KMS-11 (cell line): ENCODE results near the gene NEK1.

ENCODE experiments used
- H2AFZ ChIP-seq: fragments of 200-600 bp; sonication (generic); 2 replicates; pipeline ENCODE4 v1.6.1; 2016; ENCODE audit warnings: antibody characterized with exemption, mixed run types, low read depth
- H3K27ac ChIP-seq: fragments of 200-600 bp; sonication (generic); 2 replicates; pipeline ENCODE4 v1.6.1; 2016; ENCODE audit warnings: mild to moderate bottlenecking, mixed run types
- H3K27me3 ChIP-seq: fragments of 200-600 bp; sonication (generic); 2 replicates; pipeline ENCODE4 v1.6.1; 2017; ENCODE audit warnings: mild to moderate bottlenecking, low read depth, mixed run types, moderate library complexity; ENCODE audit not compliant: insufficient read depth
- H3K36me3 ChIP-seq: fragments of 200-600 bp; sonication (generic); 2 replicates; pipeline ENCODE4 v1.6.1; 2017; ENCODE audit warnings: mild to moderate bottlenecking, mixed run types; ENCODE audit not compliant: insufficient read depth
- H3K4me1 ChIP-seq: fragments of 200-600 bp; sonication (generic); 2 replicates; pipeline ENCODE4 v1.6.1; 2016; ENCODE audit warnings: mild to moderate bottlenecking, low read depth, mixed run types; ENCODE audit not compliant: poor library complexity, severe bottlenecking
- H3K4me2 ChIP-seq: fragments of 200-600 bp; sonication (generic); 2 replicates; pipeline ENCODE4 v1.7.0; 2016; ENCODE audit warnings: mild to moderate bottlenecking, mixed run types
- H3K4me3 ChIP-seq: fragments of 200-600 bp; sonication (generic); IDR thresholded peaks from 2 replicates; pipeline ENCODE4 v1.6.1; 2017; ENCODE audit warnings: low read depth, low read length, mixed read lengths; ENCODE audit not compliant: insufficient read depth
- H3K79me2 ChIP-seq: fragments of 200-600 bp; sonication (generic); 2 replicates; pipeline ENCODE4 v1.6.1; 2016; ENCODE audit warnings: low read depth, mixed run types; ENCODE audit not compliant: insufficient read depth
- H3K9ac ChIP-seq: fragments of 200-600 bp; sonication (generic); 2 replicates; pipeline ENCODE4 v1.6.1; 2016; ENCODE audit warnings: mild to moderate bottlenecking, mixed run types
- H4K20me1 ChIP-seq: fragments of 200-600 bp; sonication (generic); 2 replicates; pipeline ENCODE4 v1.6.1; 2016; ENCODE audit warnings: mild to moderate bottlenecking, mixed run types; ENCODE audit not compliant: insufficient read depth
- CTCF ChIP-seq: fragments of 200-600 bp; sonication (generic); conservative IDR thresholded peaks from 2 replicates; pipeline ENCODE4 v1.6.1; 2017; ENCODE audit warnings: low read depth, mild to moderate bottlenecking, antibody characterized with exemption, low read length, moderate library complexity, mixed read lengths

Gene NEK1

GRCh38 chr4:169619958-169620879, 7.8 kb upstream of the NEK1 start, which contains the start of gene CLCN3:
Gene CLCN3, plus strand, starts transcription at chr4:169620578. Its CDS starts 15,351 bp downstream, at chr4:169635929.
- Histone ChIP-seq H3K4me3 (peak within 1 kb of the TSS; percentile 15), H3K27ac (peak within 1 kb of the TSS; percentile 93), H3K4me1 (peaks cover 25% of the 10 kb centered on the region), H2AFZ (peak within 1 kb of the TSS; percentile 87), H3K36me3 (no peaks in the 10 kb centered on the region), H3K79me2 (peaks cover 47% of the 10 kb centered on the region), H4K20me1 (no peaks in the 10 kb centered on the region), H3K4me2 (peak within 1 kb of the TSS; percentile 76), H3K9ac (peak within 1 kb of the TSS; percentile 88), H3K27me3 (no peaks in the 10 kb centered on the region)
- TF ChIP-seq CTCF: 0 out of 2 replicates have a peak, but pooled peaks have one; percentile 5

- H2AFZ ChIP-seq: peak overlapping the region; percentile 87; the same call in 1 of the 2 replicates
- H3K27ac ChIP-seq: peak overlapping the region; percentile 93
- no peaks in the 10 kb centered on the region for H3K36me3 ChIP-seq
- no peaks in the 10 kb centered on the region for H4K20me1 ChIP-seq
- H3K27me3 ChIP-seq: no peaks in the 10 kb centered on the region
- peak overlapping the region; percentile 15 for H3K4me3 ChIP-seq
- peak overlapping the region; percentile 88; the same call in 1 of the 2 replicates for H3K9ac ChIP-seq
- TF ChIP-seq CTCF: peak; percentile 67
- H3K4me2 ChIP-seq: peak overlapping the region; percentile 37
- peaks cover 40% of the 10 kb centered on the region for H3K79me2 ChIP-seq
- peaks cover 22% of the 10 kb centered on the region for H3K4me1 ChIP-seq
Measured at GRCh38 chr4:169619518-169619957, 7.2 kb upstream of the NEK1 start.

- Histone ChIP-seq H3K4me1 (peaks cover 22% of the 10 kb centered on the region), H2AFZ (peak overlapping the region; percentile 87), H3K27me3 (no peaks in the 10 kb centered on the region), H3K9ac (peak overlapping the region; percentile 12; the same call in 1 of the 2 replicates), H4K20me1 (no peaks in the 10 kb centered on the region), H3K4me3 (no peak overlapping the region), H3K36me3 (no peaks in the 10 kb centered on the region), H3K27ac (peak overlapping the region; percentile 93; the same call in 1 of the 2 replicates), H3K79me2 (peaks cover 34% of the 10 kb centered on the region), H3K4me2 (peak overlapping the region; percentile 37)
- TF ChIP-seq CTCF: no peak
Measured at GRCh38 chr4:169618986-169619385, 6.6 kb upstream of the NEK1 start.

- Histone ChIP-seq H3K36me3 (no peaks in the 10 kb centered on the region), H2AFZ (no peak overlapping the region), H3K27me3 (no peaks in the 10 kb centered on the region), H3K4me3 (no peak overlapping the region), H3K79me2 (peaks cover 27% of the 10 kb centered on the region), H3K4me1 (peaks cover 26% of the 10 kb centered on the region), H3K9ac (no peak overlapping the region), H3K4me2 (no peak overlapping the region; the same call in 1 of the 2 replicates), H4K20me1 (no peaks in the 10 kb centered on the region), H3K27ac (no peak overlapping the region)
- TF ChIP-seq CTCF: no peak
Measured at GRCh38 chr4:169618286-169618685, 5.9 kb upstream of the NEK1 start.
